ENCODE results near the gene PLXNB2.

GRCh38 chr22:50298937-50299784 lies 8.3 kb downstream of the PLXNB2 start:
- TF ChIP-seq, protein P1, sequence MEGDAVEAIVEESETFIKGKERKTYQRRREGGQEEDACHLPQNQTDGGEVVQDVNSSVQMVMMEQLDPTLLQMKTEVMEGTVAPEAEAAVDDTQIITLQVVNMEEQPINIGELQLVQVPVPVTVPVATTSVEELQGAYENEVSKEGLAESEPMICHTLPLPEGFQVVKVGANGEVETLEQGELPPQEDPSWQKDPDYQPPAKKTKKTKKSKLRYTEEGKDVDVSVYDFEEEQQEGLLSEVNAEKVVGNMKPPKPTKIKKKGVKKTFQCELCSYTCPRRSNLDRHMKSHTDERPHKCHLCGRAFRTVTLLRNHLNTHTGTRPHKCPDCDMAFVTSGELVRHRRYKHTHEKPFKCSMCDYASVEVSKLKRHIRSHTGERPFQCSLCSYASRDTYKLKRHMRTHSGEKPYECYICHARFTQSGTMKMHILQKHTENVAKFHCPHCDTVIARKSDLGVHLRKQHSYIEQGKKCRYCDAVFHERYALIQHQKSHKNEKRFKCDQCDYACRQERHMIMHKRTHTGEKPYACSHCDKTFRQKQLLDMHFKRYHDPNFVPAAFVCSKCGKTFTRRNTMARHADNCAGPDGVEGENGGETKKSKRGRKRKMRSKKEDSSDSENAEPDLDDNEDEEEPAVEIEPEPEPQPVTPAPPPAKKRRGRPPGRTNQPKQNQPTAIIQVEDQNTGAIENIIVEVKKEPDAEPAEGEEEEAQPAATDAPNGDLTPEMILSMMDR (IDR thresholded peaks at IDR 0.05) = no peak
- no peak for TF ChIP-seq POLR2A (IDR thresholded peaks at IDR 0.05)
